ENCODE measurements around the gene DLL1. TPM values are rescaled to one million over a fixed set of nuclear protein-coding genes. Genes with fewer than 3 reads are reported as not detected.

Gene DLL1
- total RNA-seq, 4 donors from 2014 or later: 8.7 to 24.3 (median 19.2) TPM

GRCh38 chr6:170261643-170262488, 29.0 kb downstream of the DLL1 start:
- DNase-seq: no peak

GRCh38 chr6:170260686-170261085, 30.2 kb downstream of the DLL1 start:
- no peak for DNase-seq
- TF ChIP-seq CTCF (IDR thresholded peaks at IDR 0.05) (no peak), POLR2A (IDR thresholded peaks at IDR 0.05) (no peak)
- H3K36me3 ChIP-seq: no peaks in the 10 kb centered on the region
- no peaks in the 10 kb centered on the region for H3K9me3 ChIP-seq
- intact Hi-C loops (cut with DNase I; ENCODE audit: low total_unique reads): no loop called here
- H3K27me3 ChIP-seq: no peaks in the 10 kb centered on the region
- H3K4me1 ChIP-seq: peaks cover 0 to 3% of the 10 kb centered on the region in 2 donors
- no peak overlapping the region for H3K4me3 ChIP-seq
- H3K27ac ChIP-seq: no peak overlapping the region

More at GRCh38 chr6:170261643-170262488, 29.0 kb downstream of the DLL1 start:
- Histone ChIP-seq H3K27me3 (no peaks in the 10 kb centered on the region), H3K36me3 (no peaks in the 10 kb centered on the region), H3K9me3 (no peaks in the 10 kb centered on the region), H3K27ac (no peak overlapping the region), H3K4me3 (no peak overlapping the region), H3K4me1 (peaks cover 0 to 3% of the 10 kb centered on the region in 2 donors)
- intact Hi-C loops (cut with DNase I; ENCODE audit: low total_unique reads): no loop called here
- TF ChIP-seq CTCF (IDR thresholded peaks at IDR 0.05): no peak
- TF ChIP-seq POLR2A (IDR thresholded peaks at IDR 0.05): no peak

DNA sequence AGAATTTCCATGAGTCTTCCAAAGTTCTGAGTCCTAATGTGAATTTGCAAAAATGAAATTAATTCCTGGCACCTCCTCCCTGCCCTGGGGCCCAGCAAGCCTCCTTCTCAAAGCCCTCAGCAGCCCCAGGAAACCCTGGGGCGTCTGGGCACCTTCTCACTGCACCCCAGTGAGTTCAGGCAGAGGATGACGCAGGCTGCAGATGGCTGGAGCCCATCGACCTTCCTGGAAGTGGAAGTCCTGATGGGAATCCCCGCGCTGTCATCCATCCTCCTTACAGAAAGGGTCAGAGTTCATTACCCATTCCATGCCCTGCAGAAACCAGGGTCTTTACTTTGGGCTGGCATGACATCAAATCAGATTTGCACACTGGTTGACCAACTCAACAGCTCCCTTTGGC, 31.6 kb downstream of the DLL1 start:
- Histone ChIP-seq H3K4me3 (no peak overlapping the region), H3K9me3 (no peaks in the 10 kb centered on the region), H3K4me1 (peaks cover 0 to 3% of the 10 kb centered on the region in 2 donors), H3K36me3 (no peaks in the 10 kb centered on the region), H3K27ac (no peak overlapping the region), H3K27me3 (no peaks in the 10 kb centered on the region)
- no peak for TF ChIP-seq POLR2A (IDR thresholded peaks at IDR 0.05)
- no peak for TF ChIP-seq CTCF (IDR thresholded peaks at IDR 0.05)
- intact Hi-C loops (cut with DNase I; ENCODE audit: low total_unique reads): no loop called here
- no peak for DNase-seq

DNA sequence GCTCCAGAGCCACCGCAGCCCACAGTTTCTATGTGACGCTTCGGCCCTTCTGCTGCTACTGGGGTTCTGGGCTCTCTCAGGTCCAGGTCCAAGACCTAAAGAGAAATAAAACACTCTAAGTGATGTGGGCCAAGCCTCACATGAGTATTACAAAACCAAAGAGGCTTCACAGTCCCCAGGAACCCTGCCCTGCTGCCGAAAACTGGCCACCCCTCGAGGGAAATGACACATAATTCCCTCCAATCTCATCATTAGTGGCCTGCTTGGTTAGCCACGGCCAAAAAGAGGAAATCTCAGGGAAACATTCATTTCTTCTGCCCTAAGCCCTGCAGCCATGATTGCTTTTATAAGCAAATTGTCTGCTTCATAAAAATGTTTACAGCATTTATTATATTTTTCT, 32.5 kb downstream of the DLL1 start:
- TF ChIP-seq POLR2A (IDR thresholded peaks at IDR 0.05) (no peak), CTCF (IDR thresholded peaks at IDR 0.05) (no peak)
- no peaks in the 10 kb centered on the region for H3K27me3 ChIP-seq
- no peak overlapping the region for H3K4me3 ChIP-seq
- H3K4me1 ChIP-seq: peaks cover 0 to 3% of the 10 kb centered on the region in 2 donors
- H3K36me3 ChIP-seq: no peaks in the 10 kb centered on the region
- no peak for DNase-seq
- intact Hi-C loops (cut with DNase I; ENCODE audit: low total_unique reads): no loop called here
- H3K27ac ChIP-seq: no peak overlapping the region
- H3K9me3 ChIP-seq: no peaks in the 10 kb centered on the region

GRCh38 chr6:170257376-170257775, 33.5 kb downstream of the DLL1 start:
- H3K9me3 ChIP-seq: no peaks in the 10 kb centered on the region
- no peak overlapping the region for H3K4me3 ChIP-seq
- H3K36me3 ChIP-seq: no peaks in the 10 kb centered on the region
- TF ChIP-seq CTCF (IDR thresholded peaks at IDR 0.05): no peak
- no peak for TF ChIP-seq POLR2A (IDR thresholded peaks at IDR 0.05)
- H3K27me3 ChIP-seq: no peaks in the 10 kb centered on the region
- intact Hi-C loops (cut with DNase I; ENCODE audit: low total_unique reads): no loop called here
- no peak for DNase-seq
- H3K4me1 ChIP-seq: peaks cover 0 to under 1% of the 10 kb centered on the region in 2 donors
- H3K27ac ChIP-seq: no peak overlapping the region

All from uterus (tissue), 4 donors.